ENCODE results near the gene MAML2.

GRCh38 chr11:96082936-96083335 lies 260.1 kb downstream of the MAML2 start:
- TF ChIP-seq CTCF (conservative IDR thresholded peaks at IDR 0.05) (no peak), EZH2 (IDR thresholded peaks at IDR 0.05; ENCODE audit: low read depth) (no peak)

Data from PC-9 (cell line).